ENCODE measurements around the gene IFNA16.
"Not testable (repeated sequence)": the region's sequence is repeated elsewhere in the genome, so short reads cannot be mapped to it uniquely, and the experiment has no call there.

Gene IFNA16

GRCh38 chr9:21194867-21195776 lies 22.0 kb downstream of the IFNA16 start:
- DNase-seq (ENCODE audit: low spot score), result peak; percentile 19

GRCh38 chr9:21187487-21187886 lies 29.6 kb downstream of the IFNA16 start, which contains the start of gene IFNA4:
IFNA4 (minus strand) TSS chr9:21187587; CDS start chr9:21187531, 56 bp downstream.
- not testable (repeated sequence) for DNase-seq (ENCODE audit: low spot score)

- DNase-seq (ENCODE audit: low spot score), result peak; percentile 23
These were observed 34.0 kb downstream of the IFNA16 start for GRCh38 chr9:21182810-21183736.

- no peak for DNase-seq (ENCODE audit: low spot score)
These were observed 42.4 kb downstream of the IFNA16 start for GRCh38 chr9:21174671-21175070.

GRCh38 chr9:21172156-21172555 lies 45.0 kb downstream of the IFNA16 start:
- no peak for DNase-seq (ENCODE audit: low spot score)

GRCh38 chr9:21171351-21171750 lies 45.8 kb downstream of the IFNA16 start:
- no peak for DNase-seq (ENCODE audit: low spot score)

- DNase-seq (ENCODE audit: low spot score), result not testable (repeated sequence)
These were observed 50.6 kb downstream of the IFNA16 start, which contains the start of gene IFNA21 for GRCh38 chr9:21166560-21166959. IFNA21 (minus strand) TSS chr9:21166660; CDS start chr9:21166612, 48 bp downstream.
